ENCODE data around the gene ADCY9. TPM values are rescaled to one million over a fixed set of nuclear protein-coding genes. Genes with fewer than 3 reads are reported as not detected.
A peak's percentile ranks its signal among the peaks of the same experiment; 100 is the strongest.

ADCY9 gene
- total and polyA plus RNA-seq, 2 experiments from 2014 or later: 1.9 to 21.9 TPM

DNA sequence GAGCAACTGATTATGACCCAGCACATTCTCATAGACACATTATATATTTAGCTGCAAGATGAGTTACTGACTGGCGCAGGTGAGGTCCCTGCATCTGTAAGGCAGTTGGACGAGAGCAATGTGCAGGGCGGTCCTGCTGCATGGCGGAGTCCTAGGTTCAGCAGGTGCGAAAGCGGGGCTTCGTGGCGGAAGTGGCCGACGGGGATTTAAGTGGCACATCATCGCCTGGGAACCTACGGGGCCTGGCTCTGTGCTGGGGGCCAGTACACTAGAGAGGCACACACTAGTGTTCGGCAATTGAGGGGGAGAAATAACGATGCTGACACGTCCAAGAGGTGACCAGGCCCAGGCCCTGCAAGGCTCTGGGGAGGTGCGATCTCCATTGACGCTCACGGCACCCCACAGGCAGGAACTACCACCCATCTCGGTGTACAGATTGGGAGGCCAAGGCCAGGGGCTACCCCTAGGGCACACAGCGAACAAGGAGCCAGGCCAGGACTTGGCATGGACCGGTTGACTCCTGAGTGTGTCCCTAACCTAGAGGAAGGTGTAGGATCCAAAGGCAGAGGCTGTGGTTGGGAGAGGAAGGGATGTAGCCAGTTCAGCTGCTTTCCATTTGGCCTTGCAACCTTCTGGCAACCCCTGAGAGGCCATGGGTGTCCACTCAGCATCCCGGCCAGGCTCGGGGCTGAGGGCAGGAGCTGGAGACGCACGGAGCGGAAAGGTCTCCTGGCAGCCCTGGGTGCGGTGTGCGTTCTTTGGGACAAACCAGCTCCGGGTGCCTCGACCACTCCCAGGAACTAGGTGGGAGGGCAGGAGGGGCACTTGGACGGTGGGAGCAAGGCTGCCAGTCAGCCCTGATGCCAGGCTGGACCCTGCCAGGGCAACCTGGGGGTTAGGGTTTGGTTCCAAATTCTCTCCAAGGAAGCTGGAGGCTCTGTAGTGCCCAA lies 131.9 kb downstream of the ADCY9 start:
- TF ChIP-seq EZH2phosphoT487 (IDR thresholded peaks at IDR 0.05; ENCODE audit: insufficient read depth, low read depth) (no peak), EZH2 (IDR thresholded peaks at IDR 0.05; ENCODE audit: insufficient read depth, poor library complexity, severe bottlenecking) (no peak)
- Histone ChIP-seq H3K27me3 (replicated peaks; ENCODE audit: insufficient read depth) (no peaks in the 10 kb centered on the region), H3K4me1 (ENCODE audit: insufficient read depth) (peaks cover 6% of the 10 kb centered on the region; the same call in 1 of the 2 replicates), H4K20me1 (ENCODE audit: insufficient read depth) (no peaks in the 10 kb centered on the region), H3F3A (ENCODE audit: insufficient read depth) (no peaks in the 10 kb centered on the region), H3K9me3 (ENCODE audit: low read depth) (no peaks in the 10 kb centered on the region), H3K79me2 (ENCODE audit: insufficient read depth) (no peaks in the 10 kb centered on the region), H3K36me3 (ENCODE audit: low read depth) (no peaks in the 10 kb centered on the region), H3K27ac (no peak overlapping the region), H3K9me2 (ENCODE audit: insufficient read depth) (no peaks in the 10 kb centered on the region), H3K9ac (no peak overlapping the region), H2AFZ (no peak overlapping the region), H3K4me2 (ENCODE audit: unreplicated experiment) (no peak overlapping the region), H3K4me3 (no peak overlapping the region)
- 88 to 93% methylated on average over 27 to 28 of the region's 31 CpGs for WGBS, 2 experiments (ENCODE audit: low coverage in 1 of 2, low lambda C conversion rate in 2 of 2, missing lambda C conversion rate in 2 of 2)
- in situ Hi-C loops (cut with MboI): no loop called here
- DNase-seq: no peak

DNA sequence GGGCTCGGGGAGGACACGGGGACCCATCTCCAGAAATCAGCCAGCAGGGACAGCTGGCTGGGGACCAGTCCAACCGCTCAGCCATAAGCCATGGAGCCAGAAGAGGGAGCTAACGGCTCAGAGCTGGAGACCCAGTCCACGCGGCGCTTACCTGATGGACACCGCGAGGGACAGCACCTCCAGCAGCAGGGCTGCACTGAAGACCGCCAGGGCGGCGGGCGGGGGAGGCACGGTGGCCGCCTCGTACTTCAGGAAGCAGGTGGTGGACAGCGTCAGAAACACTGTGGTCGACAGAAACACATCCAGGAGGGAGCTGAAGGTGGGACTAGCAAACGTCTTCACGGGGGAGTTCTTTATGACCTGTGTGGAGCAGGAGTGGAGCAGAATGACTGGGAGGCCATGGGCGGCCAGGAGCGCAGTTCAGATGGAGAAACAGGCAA lies 133.1 kb downstream of the ADCY9 start:
- 42 to 51% methylated on average over 15 to 22 of the region's 22 CpGs for WGBS, 2 experiments (ENCODE audit: low coverage in 1 of 2, low lambda C conversion rate in 2 of 2, missing lambda C conversion rate in 2 of 2)
- Histone ChIP-seq H3K79me2 (ENCODE audit: insufficient read depth) (no peaks in the 10 kb centered on the region), H3K4me3 (no peak overlapping the region), H3K4me2 (ENCODE audit: unreplicated experiment) (no peak overlapping the region), H3K9me2 (ENCODE audit: insufficient read depth) (no peaks in the 10 kb centered on the region), H3K27me3 (replicated peaks; ENCODE audit: insufficient read depth) (no peaks in the 10 kb centered on the region), H3K4me1 (ENCODE audit: insufficient read depth) (peaks cover 6% of the 10 kb centered on the region; the same call in 1 of the 2 replicates), H2AFZ (no peak overlapping the region), H3K36me3 (ENCODE audit: low read depth) (no peaks in the 10 kb centered on the region), H4K20me1 (ENCODE audit: insufficient read depth) (no peaks in the 10 kb centered on the region), H3F3A (ENCODE audit: insufficient read depth) (no peaks in the 10 kb centered on the region), H3K27ac (no peak overlapping the region), H3K9ac (no peak overlapping the region), H3K9me3 (ENCODE audit: low read depth) (no peaks in the 10 kb centered on the region)
- in situ Hi-C loops (cut with MboI): no loop called here
- peak; percentile 67 for DNase-seq
- no peak for TF ChIP-seq EZH2phosphoT487 (IDR thresholded peaks at IDR 0.05; ENCODE audit: insufficient read depth, low read depth)
- TF ChIP-seq EZH2 (IDR thresholded peaks at IDR 0.05; ENCODE audit: insufficient read depth, poor library complexity, severe bottlenecking): no peak

DNA sequence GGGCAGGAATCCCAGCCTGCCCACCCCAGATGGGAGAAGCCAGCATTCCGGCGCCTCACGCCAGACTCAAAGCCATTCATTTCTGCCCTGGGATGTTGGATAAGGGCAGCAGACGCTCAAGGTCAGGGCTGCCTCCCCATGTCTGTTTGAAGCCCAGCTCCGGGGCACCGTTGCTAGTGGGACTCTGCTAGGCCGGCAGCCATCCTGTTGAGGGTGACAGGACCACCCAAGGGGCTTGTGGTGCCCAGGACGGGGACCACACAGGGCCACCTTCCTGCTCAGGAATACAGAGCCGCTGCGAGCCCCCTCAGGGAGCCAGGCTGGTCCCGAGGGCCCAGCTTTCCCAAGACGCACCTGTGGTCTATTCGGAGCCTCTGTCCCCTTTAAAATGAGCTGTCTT lies 134.0 kb downstream of the ADCY9 start:
- Histone ChIP-seq H3K27me3 (replicated peaks; ENCODE audit: insufficient read depth) (no peaks in the 10 kb centered on the region), H4K20me1 (ENCODE audit: insufficient read depth) (no peaks in the 10 kb centered on the region), H3K79me2 (ENCODE audit: insufficient read depth) (no peaks in the 10 kb centered on the region), H3K9ac (no peak overlapping the region), H3K9me3 (ENCODE audit: low read depth) (no peaks in the 10 kb centered on the region), H3K4me2 (ENCODE audit: unreplicated experiment) (no peak overlapping the region), H3K27ac (no peak overlapping the region), H2AFZ (no peak overlapping the region), H3K4me3 (no peak overlapping the region), H3K9me2 (ENCODE audit: insufficient read depth) (no peaks in the 10 kb centered on the region), H3K36me3 (ENCODE audit: low read depth) (no peaks in the 10 kb centered on the region), H3K4me1 (ENCODE audit: insufficient read depth) (peaks cover 6% of the 10 kb centered on the region; the same call in 1 of the 2 replicates), H3F3A (ENCODE audit: insufficient read depth) (no peaks in the 10 kb centered on the region)
- WGBS, 2 experiments (ENCODE audit: low coverage in 1 of 2, low lambda C conversion rate in 2 of 2, missing lambda C conversion rate in 2 of 2): 95% methylated on average over 13 of the region's 13 CpGs
- TF ChIP-seq EZH2 (IDR thresholded peaks at IDR 0.05; ENCODE audit: insufficient read depth, poor library complexity, severe bottlenecking): no peak
- TF ChIP-seq EZH2phosphoT487 (IDR thresholded peaks at IDR 0.05; ENCODE audit: insufficient read depth, low read depth): no peak
- no peak for DNase-seq
- in situ Hi-C loops (cut with MboI): no loop called here

DNA sequence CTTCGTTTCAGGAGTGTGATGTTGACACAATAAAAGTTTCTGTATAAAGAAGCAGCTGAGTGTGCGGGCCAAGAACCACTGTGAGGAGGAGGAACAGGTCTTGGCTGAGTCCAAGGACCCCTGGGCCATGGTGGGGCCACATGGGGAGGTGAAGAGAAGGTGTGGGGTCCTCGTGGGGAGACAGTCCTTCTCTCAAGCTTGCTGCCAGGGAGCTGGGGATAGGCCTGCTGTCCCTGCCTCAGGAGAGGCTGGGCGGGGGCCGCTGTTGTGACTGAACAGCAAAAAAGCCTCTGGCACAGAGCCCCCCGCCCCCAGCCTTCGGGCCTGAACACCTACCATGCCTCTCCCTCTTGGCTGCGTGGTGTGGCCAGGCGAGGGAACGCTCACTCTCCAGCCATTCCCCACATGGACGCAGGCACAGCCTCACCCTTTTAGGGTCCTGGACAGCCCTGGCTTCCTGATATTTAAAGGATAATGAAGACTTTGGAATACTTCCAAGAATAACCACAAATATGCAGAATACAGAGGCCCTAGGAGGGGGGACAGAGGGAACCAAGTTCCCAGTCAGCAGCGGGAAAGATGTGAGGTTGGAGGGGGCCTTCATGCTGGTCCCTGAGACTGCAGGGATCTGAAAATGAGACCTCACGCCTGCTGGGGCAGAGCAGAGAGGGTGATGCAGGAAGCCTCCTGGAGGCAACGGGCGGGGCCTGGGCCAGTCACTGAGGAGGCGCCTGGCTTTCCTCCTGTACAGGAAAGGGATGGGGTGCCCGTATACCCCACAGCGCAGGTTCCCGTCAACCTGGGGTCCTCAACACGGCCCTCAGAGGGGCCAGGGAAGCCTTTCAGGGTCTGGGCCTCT lies 135.8 kb downstream of the ADCY9 start:
- Histone ChIP-seq H3K36me3 (ENCODE audit: low read depth) (peaks cover 4% of the 10 kb centered on the region; the same call in 1 of the 2 replicates), H2AFZ (no peak overlapping the region), H4K20me1 (ENCODE audit: insufficient read depth) (no peaks in the 10 kb centered on the region), H3K27ac (no peak overlapping the region), H3K9me3 (ENCODE audit: low read depth) (no peaks in the 10 kb centered on the region), H3K4me3 (no peak overlapping the region), H3F3A (ENCODE audit: insufficient read depth) (no peaks in the 10 kb centered on the region), H3K79me2 (ENCODE audit: insufficient read depth) (no peaks in the 10 kb centered on the region), H3K4me1 (ENCODE audit: insufficient read depth) (peaks cover 6% of the 10 kb centered on the region; the same call in 1 of the 2 replicates), H3K9ac (no peak overlapping the region), H3K9me2 (ENCODE audit: insufficient read depth) (no peaks in the 10 kb centered on the region), H3K27me3 (replicated peaks; ENCODE audit: insufficient read depth) (no peaks in the 10 kb centered on the region), H3K4me2 (ENCODE audit: unreplicated experiment) (no peak overlapping the region)
- TF ChIP-seq EZH2phosphoT487 (IDR thresholded peaks at IDR 0.05; ENCODE audit: insufficient read depth, low read depth) (no peak), EZH2 (IDR thresholded peaks at IDR 0.05; ENCODE audit: insufficient read depth, poor library complexity, severe bottlenecking) (no peak)
- in situ Hi-C loops (cut with MboI): no loop called here
- WGBS, 2 experiments (ENCODE audit: low coverage in 1 of 2, low lambda C conversion rate in 2 of 2, missing lambda C conversion rate in 2 of 2): 75% methylated on average over 18 to 20 of the region's 20 CpGs
- peak; percentile 34 for DNase-seq
